HepG2 (cell line): ENCODE measurements around the gene VILL. TPM values are rescaled to one million over a fixed set of nuclear protein-coding genes. Genes with fewer than 3 reads are reported as not detected.

ENCODE experiments used
- GPN1 ChIP-seq: sonication (generic); formaldehyde crosslinking; IDR thresholded peaks from 2 replicates; pipeline ENCODE4 v1.5.1; 2020; ENCODE audit warnings: missing genetic modification reagents, borderline replicate concordance
- NCOA2 ChIP-seq: sonication (generic); formaldehyde crosslinking; IDR thresholded peaks from 2 replicates; pipeline ENCODE4 v1.8.0; 2022; ENCODE audit warnings: inconsistent platforms
- NFYC ChIP-seq: IDR thresholded peaks from 2 replicates; pipeline ENCODE4 v1.6.1; 2016; ENCODE audit warnings: missing genetic modification reagents, missing compliant biosample characterization
- NR2C2 ChIP-seq: sonication (generic); formaldehyde crosslinking; IDR thresholded peaks from 2 replicates; pipeline ENCODE4 v1.4.0; 2020; ENCODE audit warnings: missing genetic modification reagents, mild to moderate bottlenecking, moderate library complexity, borderline replicate concordance
- PHF8 ChIP-seq: sonication (generic); formaldehyde crosslinking; IDR thresholded peaks from 2 replicates; pipeline ENCODE4 v1.5.0; 2020; ENCODE audit warnings: missing genetic modification reagents
- ZFP90 ChIP-seq: sonication (generic); formaldehyde crosslinking; IDR thresholded peaks from 2 replicates; pipeline ENCODE4 v1.8.0; 2022; ENCODE audit warnings: missing genetic modification reagents, mild to moderate bottlenecking, inconsistent platforms, borderline replicate concordance
- ZNF235 ChIP-seq: sonication (generic); formaldehyde crosslinking; IDR thresholded peaks from 2 replicates; pipeline ENCODE4 v1.8.1; 2023; ENCODE audit warnings: mild to moderate bottlenecking, missing genetic modification reagents, borderline replicate concordance
- ZNF510 ChIP-seq: sonication (generic); formaldehyde crosslinking; IDR thresholded peaks from 2 replicates; pipeline ENCODE4 v1.4.0; 2020; ENCODE audit warnings: low read depth, mild to moderate bottlenecking, missing genetic modification reagents
- ZNF724P ChIP-seq: sonication (generic); formaldehyde crosslinking; IDR thresholded peaks from 2 replicates; pipeline ENCODE4 v1.8.0; 2022; ENCODE audit warnings: missing genetic modification reagents, borderline replicate concordance
- ZNF777 ChIP-seq: sonication (generic); formaldehyde crosslinking; IDR thresholded peaks from 2 replicates; pipeline ENCODE4 v1.4.0; 2020; ENCODE audit warnings: missing genetic modification reagents
- polyA plus RNA-seq, 8 experiments: library from polyadenylated mRNA; depleted of rRNA in 3 of 8; stranded (reverse) in 7 of 8; unstranded in 1 of 8; fragments of >200 nt; fragmentation: Illumina TruSeq in 4 of 8; extraction: Trizol in 4 of 8; gene quantifications; 2 replicates each; pipeline versions ENCODE4 v1.2.1 to v1.2.3, GENCODE V29; 2011 to 2016; ENCODE audit warnings: low read depth in 4 of 8, missing spikeins in 1 of 8, mixed read lengths in 1 of 8; ENCODE audit not compliant: insufficient read depth in 1 of 8
- total RNA-seq, 5 experiments: library from RNA; depleted of rRNA; stranded (reverse); fragments of >200 nt; fragmentation: Illumina TruSeq; extraction: Trizol; gene quantifications; 2 replicates each; pipeline ENCODE4 v1.2.3, GENCODE V29; 2016; ENCODE audit warnings: low read depth in 1 of 5
- TF ChIP-seq, protein P1 (sequence below), 2 experiments: fragments of 450-650 bp in 1 of 2; sonication (generic) in 1 of 2; formaldehyde crosslinking in 1 of 2; IDR thresholded peaks; 2 replicates each; pipeline versions ENCODE4 v1.6.1 to v1.8.0; 2016 to 2022; ENCODE audit warnings: antibody characterized with exemption in 1 of 2, mild to moderate bottlenecking in 1 of 2, missing genetic modification reagents in 1 of 2
- TF ChIP-seq, protein P2 (sequence below): sonication (generic); formaldehyde crosslinking; IDR thresholded peaks from 2 replicates; pipeline ENCODE4 v1.4.0; 2020; ENCODE audit warnings: mild to moderate bottlenecking, missing genetic modification reagents
- TF ChIP-seq, protein P3 (sequence below): IDR thresholded peaks from 2 replicates; pipeline ENCODE4 v1.6.1; 2012; ENCODE audit warnings: low read depth, low read length, improper control_type of control experiment
- TF ChIP-seq, protein P4 (sequence below): sonication (generic); formaldehyde crosslinking; IDR thresholded peaks from 2 replicates; pipeline ENCODE4 v1.4.0; 2020; ENCODE audit warnings: missing genetic modification reagents, mild to moderate bottlenecking, borderline replicate concordance

Gene VILL
- total and polyA plus RNA-seq, 2 of the 13 experiments (the other 11 are each of a cell fraction or from before 2014, with no cell fraction given) = 3.2 to 5.3 TPM

DNA sequence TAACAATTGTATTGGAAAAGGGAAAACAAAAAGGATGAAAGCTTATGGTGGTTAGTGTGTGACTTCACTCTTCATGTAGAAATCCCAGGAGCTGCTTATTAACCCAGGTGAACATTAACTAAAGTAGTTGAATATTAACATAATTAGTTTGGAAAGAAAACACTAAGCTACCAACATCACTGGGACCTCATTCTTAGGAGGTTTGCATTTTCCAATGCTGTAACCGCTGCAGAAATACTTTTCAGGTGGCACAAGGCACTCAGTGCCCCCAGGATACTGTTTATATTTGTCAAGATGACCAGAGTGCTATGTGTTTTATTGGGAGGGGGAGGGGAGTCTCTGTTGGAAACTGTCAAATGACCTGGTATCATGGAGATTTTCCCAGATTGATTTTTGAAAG is 25.9 kb upstream of the VILL start (continued):
- TF ChIP-seq, protein P1, sequence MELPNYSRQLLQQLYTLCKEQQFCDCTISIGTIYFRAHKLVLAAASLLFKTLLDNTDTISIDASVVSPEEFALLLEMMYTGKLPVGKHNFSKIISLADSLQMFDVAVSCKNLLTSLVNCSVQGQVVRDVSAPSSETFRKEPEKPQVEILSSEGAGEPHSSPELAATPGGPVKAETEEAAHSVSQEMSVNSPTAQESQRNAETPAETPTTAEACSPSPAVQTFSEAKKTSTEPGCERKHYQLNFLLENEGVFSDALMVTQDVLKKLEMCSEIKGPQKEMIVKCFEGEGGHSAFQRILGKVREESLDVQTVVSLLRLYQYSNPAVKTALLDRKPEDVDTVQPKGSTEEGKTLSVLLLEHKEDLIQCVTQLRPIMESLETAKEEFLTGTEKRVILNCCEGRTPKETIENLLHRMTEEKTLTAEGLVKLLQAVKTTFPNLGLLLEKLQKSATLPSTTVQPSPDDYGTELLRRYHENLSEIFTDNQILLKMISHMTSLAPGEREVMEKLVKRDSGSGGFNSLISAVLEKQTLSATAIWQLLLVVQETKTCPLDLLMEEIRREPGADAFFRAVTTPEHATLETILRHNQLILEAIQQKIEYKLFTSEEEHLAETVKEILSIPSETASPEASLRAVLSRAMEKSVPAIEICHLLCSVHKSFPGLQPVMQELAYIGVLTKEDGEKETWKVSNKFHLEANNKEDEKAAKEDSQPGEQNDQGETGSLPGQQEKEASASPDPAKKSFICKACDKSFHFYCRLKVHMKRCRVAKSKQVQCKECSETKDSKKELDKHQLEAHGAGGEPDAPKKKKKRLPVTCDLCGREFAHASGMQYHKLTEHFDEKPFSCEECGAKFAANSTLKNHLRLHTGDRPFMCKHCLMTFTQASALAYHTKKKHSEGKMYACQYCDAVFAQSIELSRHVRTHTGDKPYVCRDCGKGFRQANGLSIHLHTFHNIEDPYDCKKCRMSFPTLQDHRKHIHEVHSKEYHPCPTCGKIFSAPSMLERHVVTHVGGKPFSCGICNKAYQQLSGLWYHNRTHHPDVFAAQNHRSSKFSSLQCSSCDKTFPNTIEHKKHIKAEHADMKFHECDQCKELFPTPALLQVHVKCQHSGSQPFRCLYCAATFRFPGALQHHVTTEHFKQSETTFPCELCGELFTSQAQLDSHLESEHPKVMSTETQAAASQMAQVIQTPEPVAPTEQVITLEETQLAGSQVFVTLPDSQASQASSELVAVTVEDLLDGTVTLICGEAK (IDR thresholded peaks at IDR 0.05) = no peak
- TF ChIP-seq, protein P1 (CRISPR knock-in tag; IDR thresholded peaks at IDR 0.05) = no peak
- TF ChIP-seq, protein P2, sequence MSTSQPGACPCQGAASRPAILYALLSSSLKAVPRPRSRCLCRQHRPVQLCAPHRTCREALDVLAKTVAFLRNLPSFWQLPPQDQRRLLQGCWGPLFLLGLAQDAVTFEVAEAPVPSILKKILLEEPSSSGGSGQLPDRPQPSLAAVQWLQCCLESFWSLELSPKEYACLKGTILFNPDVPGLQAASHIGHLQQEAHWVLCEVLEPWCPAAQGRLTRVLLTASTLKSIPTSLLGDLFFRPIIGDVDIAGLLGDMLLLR (CRISPR knock-in tag) = no peak
- TF ChIP-seq PHF8 (no peak), NFYC (CRISPR knock-in tag) (no peak), ZFP90 (CRISPR knock-in tag) (0 out of 2 replicates have a peak, but pooled peaks have one; percentile 52), ZNF510 (no peak), ZNF724P (CRISPR knock-in tag) (no peak), ZNF777 (CRISPR knock-in tag) (no peak), GPN1 (no peak), NCOA2 (CRISPR knock-in tag) (peak; percentile 65), NR2C2 (CRISPR knock-in tag) (no peak; the same call in 1 of the 2 replicates), ZNF235 (CRISPR knock-in tag) (no peak)
- TF ChIP-seq, protein P3, sequence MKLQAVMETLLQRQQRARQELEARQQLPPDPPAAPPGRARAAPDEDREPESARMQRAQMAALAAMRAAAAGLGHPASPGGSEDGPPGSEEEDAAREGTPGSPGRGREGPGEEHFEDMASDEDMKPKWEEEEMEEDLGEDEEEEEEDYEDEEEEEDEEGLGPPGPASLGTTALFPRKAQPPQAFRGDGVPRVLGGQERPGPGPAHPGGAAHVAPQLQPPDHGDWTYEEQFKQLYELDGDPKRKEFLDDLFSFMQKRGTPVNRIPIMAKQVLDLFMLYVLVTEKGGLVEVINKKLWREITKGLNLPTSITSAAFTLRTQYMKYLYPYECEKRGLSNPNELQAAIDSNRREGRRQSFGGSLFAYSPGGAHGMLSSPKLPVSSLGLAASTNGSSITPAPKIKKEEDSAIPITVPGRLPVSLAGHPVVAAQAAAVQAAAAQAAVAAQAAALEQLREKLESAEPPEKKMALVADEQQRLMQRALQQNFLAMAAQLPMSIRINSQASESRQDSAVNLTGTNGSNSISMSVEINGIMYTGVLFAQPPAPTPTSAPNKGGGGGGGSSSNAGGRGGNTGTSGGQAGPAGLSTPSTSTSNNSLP = peak; percentile 71
- TF ChIP-seq, protein P4, sequence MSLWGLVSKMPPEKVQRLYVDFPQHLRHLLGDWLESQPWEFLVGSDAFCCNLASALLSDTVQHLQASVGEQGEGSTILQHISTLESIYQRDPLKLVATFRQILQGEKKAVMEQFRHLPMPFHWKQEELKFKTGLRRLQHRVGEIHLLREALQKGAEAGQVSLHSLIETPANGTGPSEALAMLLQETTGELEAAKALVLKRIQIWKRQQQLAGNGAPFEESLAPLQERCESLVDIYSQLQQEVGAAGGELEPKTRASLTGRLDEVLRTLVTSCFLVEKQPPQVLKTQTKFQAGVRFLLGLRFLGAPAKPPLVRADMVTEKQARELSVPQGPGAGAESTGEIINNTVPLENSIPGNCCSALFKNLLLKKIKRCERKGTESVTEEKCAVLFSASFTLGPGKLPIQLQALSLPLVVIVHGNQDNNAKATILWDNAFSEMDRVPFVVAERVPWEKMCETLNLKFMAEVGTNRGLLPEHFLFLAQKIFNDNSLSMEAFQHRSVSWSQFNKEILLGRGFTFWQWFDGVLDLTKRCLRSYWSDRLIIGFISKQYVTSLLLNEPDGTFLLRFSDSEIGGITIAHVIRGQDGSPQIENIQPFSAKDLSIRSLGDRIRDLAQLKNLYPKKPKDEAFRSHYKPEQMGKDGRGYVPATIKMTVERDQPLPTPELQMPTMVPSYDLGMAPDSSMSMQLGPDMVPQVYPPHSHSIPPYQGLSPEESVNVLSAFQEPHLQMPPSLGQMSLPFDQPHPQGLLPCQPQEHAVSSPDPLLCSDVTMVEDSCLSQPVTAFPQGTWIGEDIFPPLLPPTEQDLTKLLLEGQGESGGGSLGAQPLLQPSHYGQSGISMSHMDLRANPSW (CRISPR knock-in tag) = no peak
